ENCODE measurements around the gene CLIC5. TPM values are rescaled to one million over a fixed set of nuclear protein-coding genes. Genes with fewer than 3 reads are reported as not detected.

Gene CLIC5
- total and polyA plus RNA-seq, 2 donors (not counting 1 experiment from before 2014, with no cell fraction given): 0.96 to 0.97 TPM

- Histone ChIP-seq H3K9me3 (ENCODE audit: control extremely low read depth in 1 of 3, control insufficient read depth in 2 of 3, insufficient read depth in 1 of 3, low read length in 2 of 3) (no peaks in the 10 kb centered on the region), H3K4me1 (ENCODE audit: control insufficient read depth in 2 of 2, insufficient read depth in 2 of 2, low read length in 2 of 2) (no peaks in the 10 kb centered on the region), H4K20me1 (ENCODE audit: control insufficient read depth, insufficient read depth, low read length, poor library complexity, severe bottlenecking) (no peaks in the 10 kb centered on the region), H3K27me3 (replicated peaks in 1 of 4; ENCODE audit: control extremely low read depth in 1 of 4, control insufficient read depth in 3 of 4, insufficient read depth in 4 of 4, low read length in 3 of 4) (no peaks in the 10 kb centered on the region), H3K79me2 (ENCODE audit: control insufficient read depth, insufficient read depth, low read length) (no peaks in the 10 kb centered on the region), H3K36me3 (replicated peaks in 1 of 2; ENCODE audit: control extremely low read depth in 1 of 2, control insufficient read depth in 1 of 2, extremely low read depth in 1 of 2, insufficient read depth in 2 of 2, low read length in 1 of 2) (no peaks in the 10 kb centered on the region), H2AFZ (ENCODE audit: insufficient read depth, low read depth, low read length, poor library complexity, severe bottlenecking) (no peak overlapping the region), H3K27ac (ENCODE audit: low read length in 2 of 2) (no peak overlapping the region), H3K4me3 (ENCODE audit: control extremely low read depth in 1 of 5, extremely low read depth in 1 of 5, insufficient read depth in 1 of 5, low read depth in 2 of 5, low read length in 4 of 5) (no peak overlapping the region), H3K9ac (ENCODE audit: low read length) (no peak overlapping the region), H3K4me2 (replicated peaks; ENCODE audit: low read depth, low read length, poor library complexity, severe bottlenecking) (no peak overlapping the region)
- H3K27me3 Mint-ChIP-seq: peaks cover 4% of the 10 kb centered on the region
- no peak overlapping the region for H3K4me3 Mint-ChIP-seq
- WGBS (ENCODE audit: insufficient coverage): 60% methylated on average over 2 of the region's 7 CpGs
- ChIA-PET POLR2A (interaction anchor here (0.6 kb wide), 1 partner anchor 200 kb away, joined by 4 read pairs; the partner anchor contains the start of gene ENPP4), CTCF (interaction anchor here (0.6 to 2.3 kb wide), 26 partner anchors 9 to 1455 kb away, joined by 3 to 34 read pairs (median 4); no protein-coding TSS in a partner anchor)
- no peaks in the 10 kb centered on the region for H3K9me3 Mint-ChIP-seq (ENCODE audit: insufficient read depth)
- no peak for ATAC-seq (ENCODE audit: low read depth)
- intact Hi-C loops (cut with micrococcal nuclease): loop anchor here (1.0 to 2.0 kb wide), 2 partner anchors 290 to 480 kb away; no protein-coding TSS in a partner anchor
- peak; percentile 63 for DNase-seq
- H3K4me1 Mint-ChIP-seq: no peaks in the 10 kb centered on the region
- TF ChIP-seq CTCF (IDR thresholded peaks at IDR 0.05) (peak; percentile 99), EZH2 (IDR thresholded peaks at IDR 0.05; ENCODE audit: borderline replicate concordance, insufficient read depth, low read depth, low read length, poor library complexity, severe bottlenecking) (no peak)
- H3K27ac Mint-ChIP-seq: no peak overlapping the region
Measured at GRCh38 chr6:45930420-45931040, 85.1 kb downstream of the CLIC5 start.

Data from B cell (primary cell).